Neutrophil (primary cell): ENCODE data around the gene S100A8.

Source experiments
- H3K27ac ChIP-seq: fragments of 200-600 bp; sonication (generic); 2 replicates; pipeline ENCODE4 v1.5.1; 2016; ENCODE audit warnings: mild to moderate bottlenecking, moderate library complexity
- H3K27me3 ChIP-seq: fragments of 200-600 bp; sonication (generic); 2 replicates; pipeline ENCODE4 v1.6.0; 2016; ENCODE audit warnings: mild to moderate bottlenecking
- H3K36me3 ChIP-seq: fragments of 200-600 bp; sonication (generic); 2 replicates; pipeline ENCODE4 v1.5.1; 2017
- H3K4me1 ChIP-seq, 2 experiments: fragments of 200-600 bp in 1 of 2; sonication (generic) in 1 of 2; 1 replicate in 1 of 2; 2 replicates in 1 of 2; pipeline versions ENCODE4 v1.5.1 to v1.6.1; 2013 to 2016; ENCODE audit warnings: low read depth in 1 of 2, low read length in 1 of 2, mild to moderate bottlenecking in 1 of 2, moderate library complexity in 1 of 2; ENCODE audit not compliant: control insufficient read depth in 1 of 2, insufficient read depth in 1 of 2
- H3K4me3 ChIP-seq, 2 experiments: fragments of 200-600 bp in 1 of 2; sonication (generic) in 1 of 2; 1 replicate in 1 of 2; 2 replicates in 1 of 2; pipeline ENCODE4 v1.5.1; 2013 to 2016; ENCODE audit warnings: low read depth in 1 of 2, low read length in 1 of 2, mild to moderate bottlenecking in 1 of 2, moderate library complexity in 1 of 2
- H3K9me3 ChIP-seq: fragments of 200-600 bp; sonication (generic); 2 replicates; pipeline ENCODE4 v1.5.1; 2016
- TF ChIP-seq, protein P1 (sequence below): fragments of 200-600 bp; sonication (generic); IDR thresholded peaks from 2 replicates; pipeline ENCODE4 v1.5.1; 2016; ENCODE audit warnings: antibody characterized with exemption

Gene S100A8

GRCh38 chr1:153392258-153392657 is 1.4 kb upstream of the S100A8 start:
- H3K27me3 ChIP-seq, result no peaks in the 10 kb centered on the region
- H3K27ac ChIP-seq, result peak overlapping the region; percentile 100
- TF ChIP-seq, protein P1, sequence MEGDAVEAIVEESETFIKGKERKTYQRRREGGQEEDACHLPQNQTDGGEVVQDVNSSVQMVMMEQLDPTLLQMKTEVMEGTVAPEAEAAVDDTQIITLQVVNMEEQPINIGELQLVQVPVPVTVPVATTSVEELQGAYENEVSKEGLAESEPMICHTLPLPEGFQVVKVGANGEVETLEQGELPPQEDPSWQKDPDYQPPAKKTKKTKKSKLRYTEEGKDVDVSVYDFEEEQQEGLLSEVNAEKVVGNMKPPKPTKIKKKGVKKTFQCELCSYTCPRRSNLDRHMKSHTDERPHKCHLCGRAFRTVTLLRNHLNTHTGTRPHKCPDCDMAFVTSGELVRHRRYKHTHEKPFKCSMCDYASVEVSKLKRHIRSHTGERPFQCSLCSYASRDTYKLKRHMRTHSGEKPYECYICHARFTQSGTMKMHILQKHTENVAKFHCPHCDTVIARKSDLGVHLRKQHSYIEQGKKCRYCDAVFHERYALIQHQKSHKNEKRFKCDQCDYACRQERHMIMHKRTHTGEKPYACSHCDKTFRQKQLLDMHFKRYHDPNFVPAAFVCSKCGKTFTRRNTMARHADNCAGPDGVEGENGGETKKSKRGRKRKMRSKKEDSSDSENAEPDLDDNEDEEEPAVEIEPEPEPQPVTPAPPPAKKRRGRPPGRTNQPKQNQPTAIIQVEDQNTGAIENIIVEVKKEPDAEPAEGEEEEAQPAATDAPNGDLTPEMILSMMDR, result no peak
- no peaks in the 10 kb centered on the region for H3K9me3 ChIP-seq
- H3K4me3 ChIP-seq, result peak overlapping the region; percentile 89 to 96
- H3K36me3 ChIP-seq, result peaks cover 17% of the 10 kb centered on the region
- H3K4me1 ChIP-seq, result peaks cover 89 to 98% of the 10 kb centered on the region in 2 experiments

GRCh38 chr1:153389973-153390879 is 647 bp downstream of the S100A8 start:
- H3K4me1 ChIP-seq, result peaks cover 89 to 98% of the 10 kb centered on the region in 2 experiments
- peak overlapping the region; percentile 89 to 96 for H3K4me3 ChIP-seq
- peaks cover 17% of the 10 kb centered on the region for H3K36me3 ChIP-seq
- TF ChIP-seq, protein P1, result no peak
- H3K27me3 ChIP-seq, result no peaks in the 10 kb centered on the region
- no peaks in the 10 kb centered on the region for H3K9me3 ChIP-seq
- H3K27ac ChIP-seq, result peak overlapping the region; percentile 100

GRCh38 chr1:153389401-153389800 is 1.5 kb downstream of the S100A8 start:
- peaks cover 17% of the 10 kb centered on the region for H3K36me3 ChIP-seq
- no peaks in the 10 kb centered on the region for H3K9me3 ChIP-seq
- H3K27me3 ChIP-seq, result no peaks in the 10 kb centered on the region
- TF ChIP-seq, protein P1, result no peak
- peak overlapping the region; percentile 89 to 96 for H3K4me3 ChIP-seq
- H3K4me1 ChIP-seq, result peaks cover 89 to 98% of the 10 kb centered on the region in 2 experiments
- peak overlapping the region; percentile 100 for H3K27ac ChIP-seq

DNA sequence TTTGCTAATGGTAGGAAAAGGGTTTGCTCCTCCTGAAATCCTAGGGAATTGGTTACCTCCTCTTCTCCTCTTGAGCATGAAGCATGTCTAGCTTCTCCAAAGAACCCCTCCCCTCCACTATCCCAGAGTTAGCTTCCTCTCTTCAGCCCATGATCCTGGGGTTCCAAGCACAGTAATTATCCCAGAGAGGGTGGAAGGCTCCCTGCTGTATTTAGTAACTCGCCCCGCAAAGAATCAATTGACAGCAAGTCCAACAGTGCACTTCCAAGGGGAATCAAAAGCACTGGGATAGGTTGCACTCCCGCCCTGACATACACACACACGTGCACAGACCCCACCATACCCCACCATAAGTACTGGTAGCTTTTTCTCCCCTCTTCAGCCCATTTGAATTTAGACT is 3.1 kb downstream of the S100A8 start:
- TF ChIP-seq, protein P1, result no peak
- H3K9me3 ChIP-seq, result no peaks in the 10 kb centered on the region
- peak overlapping the region; percentile 89 to 96 for H3K4me3 ChIP-seq
- no peaks in the 10 kb centered on the region for H3K27me3 ChIP-seq
- peaks cover 17% of the 10 kb centered on the region for H3K36me3 ChIP-seq
- H3K4me1 ChIP-seq, result peaks cover 87 to 98% of the 10 kb centered on the region in 2 experiments
- H3K27ac ChIP-seq, result peak overlapping the region; percentile 100

DNA sequence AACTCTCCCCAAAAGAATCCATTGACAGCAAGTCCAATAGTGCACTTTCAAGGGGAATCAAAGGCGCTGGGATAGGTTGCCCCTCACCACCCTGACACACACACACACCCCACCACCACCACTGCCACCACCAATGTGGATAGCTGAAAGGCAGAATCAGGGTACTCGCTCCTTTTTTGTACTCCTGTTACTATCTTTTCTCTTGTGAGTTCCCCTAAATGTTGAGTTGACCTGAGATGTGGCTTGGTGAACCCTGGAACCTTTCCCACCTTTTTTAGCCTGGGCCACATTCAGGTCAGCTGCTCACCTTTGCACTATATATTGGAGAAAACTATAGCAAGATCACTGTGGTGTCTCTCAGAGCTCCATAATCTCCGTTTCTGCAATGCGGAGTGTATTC is 3.9 kb downstream of the S100A8 start:
- H3K4me3 ChIP-seq, result peak overlapping the region; percentile 89 to 96
- peaks cover 17% of the 10 kb centered on the region for H3K36me3 ChIP-seq
- peak overlapping the region; percentile 100 for H3K27ac ChIP-seq
- no peaks in the 10 kb centered on the region for H3K27me3 ChIP-seq
- H3K9me3 ChIP-seq, result no peaks in the 10 kb centered on the region
- peaks cover 81 to 94% of the 10 kb centered on the region in 2 experiments for H3K4me1 ChIP-seq
- TF ChIP-seq, protein P1, result no peak
